Muscle layer of duodenum (tissue), 2 donors: ENCODE data around the gene SNX22.

Experiments used
- H3K27ac ChIP-seq: one replicate; pipeline ENCODE4 v1.7.0; 2013; ENCODE audit warnings: mild to moderate bottlenecking, low read length
- H3K27me3 ChIP-seq: one replicate; pipeline ENCODE4 v1.7.0; 2013; ENCODE audit warnings: low read depth, mild to moderate bottlenecking, control low read depth, low read length
- H3K36me3 ChIP-seq, 2 donors: one replicate each; pipeline ENCODE4 v1.7.0; 2013; ENCODE audit warnings: low read length in 2 of 2, control low read depth in 1 of 2, mild to moderate bottlenecking in 1 of 2; ENCODE audit not compliant: insufficient read depth in 2 of 2, control insufficient read depth in 1 of 2
- H3K4me1 ChIP-seq, 2 donors: one replicate each; pipeline ENCODE4 v1.7.0; 2013; ENCODE audit warnings: low read length in 2 of 2, mild to moderate bottlenecking in 2 of 2, control low read depth in 1 of 2, moderate library complexity in 1 of 2; ENCODE audit not compliant: insufficient read depth in 2 of 2, control insufficient read depth in 1 of 2
- H3K4me3 ChIP-seq, 2 donors: one replicate each; pipeline ENCODE4 v1.7.0; 2013; ENCODE audit warnings: low read length in 2 of 2, low read depth in 1 of 2, mild to moderate bottlenecking in 1 of 2
- H3K9me3 ChIP-seq, 2 donors: one replicate each; pipeline ENCODE4 v1.7.0; 2013; ENCODE audit warnings: low read length in 2 of 2, control low read depth in 1 of 2, mild to moderate bottlenecking in 1 of 2; ENCODE audit not compliant: control insufficient read depth in 1 of 2
- donor health status: healthy.

The SNX22 gene

DNA sequence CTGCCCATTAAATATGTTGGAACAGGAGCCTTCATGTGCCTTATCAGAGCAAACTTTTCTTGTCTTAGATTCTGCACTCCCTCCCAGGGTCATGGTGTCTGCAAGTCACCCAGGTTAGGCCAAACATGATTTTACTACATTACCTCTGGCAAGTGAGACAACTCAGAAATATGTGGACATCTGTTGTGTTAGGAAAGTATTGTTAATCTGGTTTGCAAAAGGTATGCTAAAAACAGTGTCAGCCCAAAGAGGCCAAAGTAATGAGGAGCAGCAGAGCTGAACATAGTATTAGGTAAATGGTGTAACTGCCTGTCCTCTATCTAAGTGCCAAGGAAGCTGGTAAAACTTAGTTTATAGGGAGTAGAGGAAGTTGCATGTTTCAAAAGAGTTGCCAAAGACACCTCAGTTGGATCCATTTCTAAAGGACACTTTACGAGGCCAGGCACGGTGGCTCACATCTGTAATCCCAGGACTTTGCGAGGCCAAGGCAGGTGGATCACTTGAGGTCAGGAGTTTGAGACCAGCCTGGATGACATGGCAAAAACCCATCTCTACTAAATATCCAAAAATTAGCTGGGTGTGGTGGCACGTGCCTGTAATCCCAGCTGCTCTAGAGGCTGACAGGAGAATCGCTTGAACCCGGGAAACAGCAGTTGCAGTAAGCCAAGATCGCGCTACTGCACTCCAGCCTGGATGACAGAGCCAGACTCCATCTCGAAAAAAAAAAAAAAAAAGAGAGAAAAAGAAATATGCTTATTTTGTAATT is 33.8 kb downstream of the SNX22 start:
- H3K27me3 ChIP-seq = no peaks in the 10 kb centered on the region
- no peaks in the 10 kb centered on the region for H3K4me1 ChIP-seq
- no peak overlapping the region for H3K4me3 ChIP-seq
- H3K36me3 ChIP-seq = peaks cover 13 to 19% of the 10 kb centered on the region in 2 donors
- no peaks in the 10 kb centered on the region for H3K9me3 ChIP-seq
- H3K27ac ChIP-seq = no peak overlapping the region

DNA sequence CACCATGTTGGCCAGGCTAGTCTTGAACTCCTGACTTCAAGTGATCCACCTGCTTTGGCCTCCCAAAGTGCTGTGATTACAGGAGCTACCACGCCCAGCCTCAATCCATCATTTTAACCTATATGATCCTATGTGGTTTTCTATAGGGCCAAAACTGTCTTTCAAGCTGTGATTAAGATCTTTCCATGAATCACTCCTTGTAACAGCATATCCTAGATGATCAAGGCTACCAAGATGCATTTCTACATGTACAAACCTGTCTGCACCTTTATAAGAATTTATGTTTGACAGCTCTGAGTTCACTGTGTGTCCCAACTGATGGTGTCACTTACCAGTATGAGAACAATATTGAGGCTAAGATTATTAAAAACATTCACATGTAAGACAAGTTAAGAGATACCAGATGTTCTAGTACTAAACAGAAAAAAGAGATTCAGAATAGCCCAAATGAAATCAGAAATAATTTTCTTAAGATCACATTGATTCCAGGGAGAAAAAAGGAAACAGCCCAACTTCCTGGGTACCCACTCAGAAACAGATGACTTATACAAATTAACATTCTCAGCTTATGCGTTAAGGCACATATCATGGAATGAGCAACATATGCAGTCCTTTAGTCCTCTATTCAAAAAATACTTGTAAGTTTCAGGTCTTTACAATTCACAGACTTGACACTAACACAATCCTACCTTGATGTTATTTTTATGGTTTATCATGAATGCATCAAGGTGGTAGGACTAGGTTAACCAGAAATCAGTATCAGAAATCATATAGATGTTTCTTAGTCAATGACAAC is 36.1 kb downstream of the SNX22 start:
- H3K27me3 ChIP-seq = no peaks in the 10 kb centered on the region
- no peaks in the 10 kb centered on the region for H3K4me1 ChIP-seq
- H3K4me3 ChIP-seq = no peak overlapping the region
- H3K9me3 ChIP-seq = no peaks in the 10 kb centered on the region
- no peak overlapping the region for H3K27ac ChIP-seq
- H3K36me3 ChIP-seq = peaks cover 12 to 13% of the 10 kb centered on the region in 2 donors

- H3K27ac ChIP-seq = no peak overlapping the region
- H3K4me1 ChIP-seq = no peaks in the 10 kb centered on the region
- no peaks in the 10 kb centered on the region for H3K27me3 ChIP-seq
- no peak overlapping the region for H3K4me3 ChIP-seq
- no peaks in the 10 kb centered on the region for H3K9me3 ChIP-seq
- peaks cover 0 to 23% of the 10 kb centered on the region in 2 donors for H3K36me3 ChIP-seq
Measured at GRCh38 chr15:64191971-64192830, 40.7 kb downstream of the SNX22 start.

DNA sequence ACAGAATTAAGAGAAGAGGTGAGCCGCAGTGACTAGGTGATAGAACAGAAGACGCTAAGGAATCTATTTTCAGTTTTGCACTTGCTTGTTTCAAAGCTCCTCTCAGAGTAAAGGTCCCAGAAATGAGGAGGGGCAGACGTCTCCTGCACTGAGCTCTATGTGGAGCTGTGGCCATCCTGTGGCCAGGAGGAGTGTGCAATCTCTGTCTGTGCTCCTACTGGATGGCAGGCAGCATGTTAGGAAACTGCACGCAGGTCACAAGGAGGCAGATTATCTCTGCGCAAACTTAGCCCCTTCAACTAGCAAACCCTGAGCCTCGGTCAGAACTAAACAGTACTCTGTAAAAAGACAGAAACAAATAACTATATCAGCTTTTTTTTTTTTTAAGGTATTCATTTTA is 42.4 kb downstream of the SNX22 start:
- H3K9me3 ChIP-seq = no peaks in the 10 kb centered on the region
- no peak overlapping the region for H3K4me3 ChIP-seq
- H3K36me3 ChIP-seq = peaks cover 0 to 21% of the 10 kb centered on the region in 2 donors
- no peaks in the 10 kb centered on the region for H3K27me3 ChIP-seq
- H3K4me1 ChIP-seq = no peaks in the 10 kb centered on the region
- H3K27ac ChIP-seq = no peak overlapping the region

GRCh38 chr15:64197425-64197824 is 45.9 kb downstream of the SNX22 start:
- no peaks in the 10 kb centered on the region for H3K27me3 ChIP-seq
- H3K4me1 ChIP-seq = no peaks in the 10 kb centered on the region
- peaks cover 4 to 33% of the 10 kb centered on the region in 2 donors for H3K36me3 ChIP-seq
- H3K4me3 ChIP-seq = no peak overlapping the region
- no peaks in the 10 kb centered on the region for H3K9me3 ChIP-seq
- no peak overlapping the region for H3K27ac ChIP-seq

GRCh38 chr15:64205202-64205601 is 53.7 kb downstream of the SNX22 start:
- Histone ChIP-seq H3K9me3 (no peaks in the 10 kb centered on the region), H3K27ac (no peak overlapping the region), H3K4me1 (no peaks in the 10 kb centered on the region), H3K36me3 (peaks cover 24 to 25% of the 10 kb centered on the region in 2 donors), H3K27me3 (no peaks in the 10 kb centered on the region), H3K4me3 (no peak overlapping the region)
